Epidermal melanocyte (primary cell): Measurements from ENCODE around the gene HLA-E.
A peak's percentile ranks its signal among the peaks of the same experiment; 100 is the strongest.
"Not testable (repeated sequence)": the region's sequence is repeated elsewhere in the genome, so short reads cannot be mapped to it uniquely, and the experiment has no call there.

ENCODE experiments used
- DNase-seq: peaks from one replicate; pipeline ENCODE4 v3.0.0; 2011; ENCODE audit warnings: low spot score; ENCODE audit not compliant: insufficient read length

Gene HLA-E

DNA sequence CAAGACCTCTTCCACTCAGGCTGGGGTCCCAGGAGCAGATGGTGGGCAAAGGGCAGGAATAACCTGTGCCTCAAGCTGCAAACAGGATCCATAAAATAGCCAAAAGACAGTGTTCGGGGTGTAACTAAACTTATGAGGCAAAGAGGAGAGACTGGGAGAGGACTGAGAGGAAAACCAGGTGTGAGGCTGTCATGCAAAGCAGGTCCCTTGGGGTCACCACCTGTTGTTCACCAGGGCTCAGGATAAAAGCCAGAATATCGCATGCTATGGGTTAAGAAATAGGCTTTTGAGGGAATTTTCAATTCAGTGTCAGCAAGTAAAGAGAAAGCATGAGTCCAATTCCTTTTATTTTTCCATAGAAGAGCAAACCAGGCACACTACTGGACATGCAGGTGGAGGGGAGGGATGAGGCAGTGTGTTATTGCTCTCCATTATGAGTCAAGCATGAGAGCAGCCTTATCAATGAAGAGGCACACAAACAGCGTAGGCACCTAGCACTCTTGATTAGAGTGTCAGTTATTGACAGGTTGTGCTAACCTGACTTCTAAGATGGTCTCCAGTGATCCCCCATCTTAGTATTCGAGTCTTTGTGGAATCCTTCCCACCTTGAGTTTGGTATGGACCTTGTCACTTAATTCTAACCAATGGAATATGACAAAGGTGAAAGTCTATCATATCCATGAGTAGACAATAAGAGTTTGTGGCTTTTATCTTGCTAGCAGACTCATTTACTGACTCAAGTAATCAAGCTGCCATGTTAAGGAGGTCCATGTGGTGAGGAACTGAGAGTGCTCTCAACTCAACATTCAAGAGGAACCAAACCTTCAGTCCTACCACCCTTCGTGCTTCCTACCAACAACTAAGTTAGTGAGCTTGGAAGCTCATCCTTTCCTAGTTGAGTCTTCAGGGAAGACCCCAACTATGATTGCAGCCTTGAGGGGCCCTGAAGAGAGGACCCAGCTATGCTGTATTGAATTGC lies 18.8 kb downstream of the HLA-E start:
- DNase-seq, result no peak

DNA sequence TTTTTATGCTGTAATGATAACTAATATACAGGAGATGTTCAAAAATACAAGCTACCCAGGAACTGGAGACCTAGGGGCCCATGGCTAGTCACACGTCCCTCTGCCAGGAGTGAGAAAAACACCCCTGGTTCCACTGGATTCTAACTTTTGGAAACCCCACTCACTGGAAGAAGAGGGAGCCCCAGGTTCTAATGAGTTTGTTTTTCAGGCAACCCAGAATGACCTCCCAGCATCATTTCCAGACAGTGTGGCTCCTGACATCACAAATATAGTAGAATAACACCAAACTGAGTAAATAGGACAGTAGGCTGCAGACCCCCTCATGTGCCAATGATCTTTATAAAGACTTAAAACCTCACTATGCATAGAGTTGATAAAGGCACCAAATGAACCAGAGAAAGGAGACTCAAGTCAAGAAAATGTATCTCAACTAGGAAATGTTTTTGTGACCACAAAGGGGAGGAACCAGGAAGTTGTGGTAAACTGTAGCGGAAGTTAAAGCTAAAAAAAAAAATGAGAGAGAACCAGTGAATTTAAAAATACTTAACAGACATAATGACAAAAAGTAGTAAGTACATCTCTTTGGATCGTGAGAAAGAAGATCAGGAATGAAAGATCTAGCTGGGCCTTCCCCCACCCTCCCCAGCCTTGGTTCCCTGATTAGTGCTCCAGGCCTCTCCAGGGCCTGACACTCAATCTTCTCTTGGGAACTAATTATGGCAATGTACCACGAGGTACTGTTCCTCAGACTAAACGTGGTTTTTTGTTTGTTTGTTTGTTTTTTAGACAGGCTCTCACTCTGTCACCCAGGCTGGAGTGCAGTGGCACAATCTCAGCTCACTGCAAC lies 19.8 kb downstream of the HLA-E start:
- DNase-seq, result no peak

DNA sequence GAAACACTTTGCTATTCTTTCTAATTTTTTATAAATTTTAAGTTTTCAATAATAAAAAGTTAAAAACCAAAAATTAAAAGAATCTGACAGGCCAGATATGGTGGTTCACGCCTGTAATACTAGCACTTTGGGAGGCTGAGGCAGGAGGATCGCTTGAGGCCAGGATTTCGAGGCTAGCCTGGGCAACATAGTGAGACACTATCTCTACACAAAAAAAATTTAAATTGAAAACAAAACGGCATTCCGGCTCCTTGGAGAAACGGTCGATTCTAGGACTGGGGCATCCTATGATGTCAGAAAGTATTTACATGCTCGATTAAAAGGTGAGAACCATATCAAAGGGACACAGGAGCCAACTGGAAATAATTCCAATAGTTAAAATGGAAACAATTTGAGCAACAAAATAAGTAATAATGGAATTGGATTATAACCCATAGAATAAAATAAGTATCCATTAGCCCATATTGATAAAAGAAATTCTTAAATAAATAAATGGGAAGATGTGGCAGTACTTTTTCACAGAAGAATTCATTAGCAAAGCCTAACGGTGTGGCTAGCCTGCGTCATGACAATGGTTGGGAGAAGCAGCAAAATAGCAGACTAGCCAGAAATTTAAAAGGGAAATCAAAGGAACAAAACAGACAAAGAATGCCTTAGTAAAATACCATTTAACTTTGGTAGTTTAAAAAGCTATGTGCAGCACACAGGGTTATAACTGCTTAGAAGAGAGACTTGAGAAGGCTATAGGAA lies 21.3 kb downstream of the HLA-E start:
- DNase-seq, result no peak

DNA sequence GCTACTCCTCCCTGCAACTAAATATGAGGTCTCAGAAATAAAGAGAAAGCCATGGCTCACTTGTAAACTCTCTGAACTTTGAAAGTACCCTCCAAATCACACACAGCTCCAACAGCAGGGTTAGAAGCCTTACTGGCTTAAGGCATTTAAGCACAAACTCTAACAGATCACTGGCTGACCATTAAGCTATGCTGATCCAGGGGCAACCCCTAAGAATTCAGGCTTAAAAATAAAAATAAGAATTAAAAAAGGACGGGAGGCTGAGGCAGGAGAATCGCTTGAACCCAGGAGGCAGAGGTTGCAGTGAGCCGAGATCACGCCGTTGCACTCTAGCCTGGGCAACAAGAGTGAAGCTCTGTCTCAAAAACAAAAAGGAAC lies 21.8 kb downstream of the HLA-E start:
- DNase-seq, result no peak

DNA sequence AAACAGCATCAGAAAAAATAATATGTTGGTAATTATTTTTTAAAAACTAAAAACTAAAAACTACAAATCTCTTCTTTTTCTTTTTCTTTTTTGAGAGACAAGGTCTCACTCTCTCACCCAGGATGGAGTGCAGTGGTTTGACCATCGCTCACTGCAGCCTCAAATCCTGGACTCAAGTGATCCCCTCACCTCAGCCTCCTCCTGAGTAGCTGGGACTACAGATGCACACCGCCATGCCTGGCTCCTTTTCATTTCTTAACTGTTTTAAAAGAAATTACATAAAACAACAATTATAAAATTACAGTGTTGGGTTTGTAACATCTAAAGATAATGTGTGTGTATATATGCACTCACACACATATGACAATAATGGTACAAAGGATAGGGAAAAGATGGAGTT lies 24.1 kb downstream of the HLA-E start:
- no peak for DNase-seq

DNA sequence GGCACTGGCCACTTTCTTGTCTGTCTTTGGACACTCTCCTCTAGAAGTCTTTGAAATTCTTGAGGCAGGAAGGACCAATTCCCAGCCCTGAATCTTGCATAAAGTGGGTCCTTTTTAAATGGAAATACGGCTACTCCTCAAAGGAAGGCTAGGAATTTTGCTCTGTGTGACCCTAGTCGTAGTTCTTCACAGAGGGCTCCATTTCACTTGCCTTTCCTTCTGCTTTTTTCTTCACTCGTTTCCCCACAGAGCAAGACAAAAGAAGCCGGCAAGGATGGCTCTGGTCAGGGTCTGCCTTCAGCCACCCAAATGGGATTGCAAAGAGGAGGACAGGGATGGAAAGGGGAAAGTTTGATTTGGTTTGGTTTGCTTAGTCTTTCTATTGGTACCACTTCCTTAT lies 25.8 kb downstream of the HLA-E start:
- no peak for DNase-seq

DNA sequence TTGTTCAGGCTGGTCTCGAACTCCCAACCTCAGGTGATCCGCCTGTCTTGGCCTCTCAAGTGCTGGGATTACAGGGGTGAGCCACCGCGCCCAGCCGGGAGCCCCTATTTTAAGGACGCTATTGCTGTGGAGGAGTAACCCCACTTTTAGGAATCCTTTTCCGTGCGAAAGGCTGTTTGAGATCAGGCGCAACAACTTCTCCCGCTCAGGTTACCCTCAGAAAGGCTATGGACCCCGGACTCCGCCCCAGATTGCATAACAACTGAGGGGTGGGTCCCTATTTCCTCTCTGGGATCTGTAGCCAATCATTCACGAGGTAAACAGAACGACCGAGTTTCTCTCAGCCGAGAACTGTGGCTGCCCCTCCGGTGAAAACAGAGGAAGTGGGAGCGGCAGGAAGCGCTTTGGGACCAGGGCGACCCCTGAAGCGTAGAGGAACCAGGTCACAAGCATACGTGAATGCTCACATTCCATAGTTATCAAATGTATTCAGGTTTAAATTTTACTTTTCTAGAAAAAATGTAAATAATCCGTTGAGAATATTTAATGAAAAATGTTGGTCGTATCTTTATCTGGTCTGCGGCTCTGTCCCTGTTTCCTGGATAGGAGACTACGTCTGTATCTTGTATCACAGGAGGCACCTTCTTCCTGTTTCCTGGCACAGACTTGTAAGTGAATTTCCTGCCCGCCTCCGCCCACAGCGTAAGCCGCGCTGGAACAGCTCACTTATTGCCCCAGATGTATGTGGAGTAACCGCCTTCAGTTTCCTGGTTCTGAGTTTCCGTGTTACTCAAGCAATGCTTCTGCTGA lies 26.8 kb downstream of the HLA-E start:
- DNase-seq, result peak; percentile 89

DNA sequence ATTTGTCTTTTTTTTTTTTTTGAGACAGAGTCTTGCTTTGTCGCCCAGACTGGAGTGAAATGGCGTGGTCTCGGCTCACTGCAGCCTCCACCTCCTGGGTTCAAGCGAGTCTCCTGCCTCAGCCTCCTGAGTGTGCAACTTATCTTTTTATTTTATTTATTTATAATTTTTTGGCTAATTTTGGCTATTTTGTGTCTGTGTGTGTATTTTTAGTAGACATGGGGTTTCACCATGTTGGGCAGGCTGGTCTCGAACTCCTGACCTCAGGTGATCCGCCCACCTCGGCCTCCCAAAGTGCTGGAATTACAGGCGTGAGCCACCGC lies 27.4 kb downstream of the HLA-E start:
- DNase-seq, result not testable (repeated sequence)

DNA sequence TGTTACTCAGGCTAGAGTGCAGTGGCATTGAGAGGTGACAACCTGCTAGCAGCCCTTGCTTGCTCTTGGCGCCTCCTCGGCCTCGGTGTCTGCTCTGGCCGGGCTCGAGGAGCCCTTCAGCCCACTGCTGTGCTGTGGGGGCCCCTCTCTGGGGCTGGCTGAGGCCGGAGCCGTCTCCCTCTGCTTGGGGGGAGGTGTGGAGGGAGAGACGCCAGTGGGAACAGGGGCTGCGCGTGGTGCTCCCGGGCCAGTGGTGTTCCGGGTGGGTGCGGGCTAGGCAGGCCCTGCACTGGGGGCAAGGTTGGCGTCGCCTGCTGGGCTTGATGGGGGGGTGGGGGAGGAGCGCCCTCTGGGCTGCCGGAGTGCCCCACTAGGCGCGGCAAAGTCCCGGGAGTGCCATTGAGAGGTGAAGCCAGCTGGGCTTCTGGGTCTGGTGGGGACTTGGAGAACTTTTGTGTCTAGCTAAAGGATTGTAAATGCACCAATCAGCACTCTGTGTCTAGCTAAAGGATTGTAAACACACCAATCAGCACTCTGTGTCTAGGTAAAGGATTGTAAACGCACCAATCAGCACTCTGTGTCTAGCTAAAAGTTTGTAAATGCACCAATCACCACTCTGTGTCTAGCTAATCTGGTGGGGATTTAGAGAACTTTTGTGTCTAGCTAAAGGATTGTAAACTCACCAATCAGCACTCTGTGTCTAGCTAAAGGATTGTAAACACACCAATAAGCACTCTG lies 28.6 kb downstream of the HLA-E start:
- DNase-seq, result not testable (repeated sequence)

DNA sequence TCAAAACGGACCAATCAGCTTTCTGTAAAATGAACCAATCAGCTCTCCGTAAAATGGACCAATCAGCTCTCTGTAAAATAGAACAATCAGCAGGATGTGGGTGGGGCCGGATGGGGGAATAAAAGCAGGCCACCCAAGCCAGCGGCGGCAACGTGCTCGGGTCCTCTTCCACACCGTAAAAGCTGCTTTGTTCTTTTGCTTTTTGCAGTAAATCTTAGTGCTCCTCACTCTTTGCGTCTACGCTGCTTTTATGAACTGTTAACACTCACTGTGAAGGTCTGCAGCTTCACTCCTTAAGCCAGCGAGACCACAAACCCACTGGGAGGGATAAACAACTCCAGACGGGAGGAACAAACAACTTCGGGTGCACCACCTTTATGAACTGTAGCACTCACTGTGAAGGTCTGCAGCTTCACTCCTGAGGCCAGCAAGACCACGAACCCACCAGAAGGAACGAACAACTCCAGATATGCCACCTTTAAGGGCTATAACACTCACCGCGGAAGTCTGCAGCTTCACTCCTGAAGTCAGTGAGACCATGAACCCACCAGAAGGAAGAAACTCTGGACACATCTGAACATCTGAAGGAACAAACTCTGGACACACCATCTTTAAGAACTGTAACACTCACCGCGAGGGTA lies 29.3 kb downstream of the HLA-E start:
- not testable (repeated sequence) for DNase-seq

DNA sequence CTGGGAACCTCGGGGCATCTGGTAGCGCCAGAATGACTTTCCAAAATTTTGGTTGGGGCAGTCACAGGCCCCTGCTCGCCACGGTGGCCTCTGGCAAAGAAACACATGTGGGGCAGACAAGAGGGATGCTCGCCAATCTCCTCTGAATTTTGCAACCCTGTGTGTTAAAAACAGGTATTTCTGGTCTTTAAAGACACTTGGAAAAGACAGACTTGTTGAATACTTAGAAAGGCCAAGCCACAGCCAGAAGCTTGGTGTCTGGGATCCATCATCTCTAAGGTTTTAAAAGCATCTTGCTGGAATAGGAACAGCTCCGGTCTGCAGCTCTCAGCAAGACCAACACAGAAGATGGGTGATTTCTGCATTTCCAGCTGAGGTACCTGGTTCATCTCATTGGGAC lies 31.2 kb downstream of the HLA-E start:
- no peak for DNase-seq

DNA sequence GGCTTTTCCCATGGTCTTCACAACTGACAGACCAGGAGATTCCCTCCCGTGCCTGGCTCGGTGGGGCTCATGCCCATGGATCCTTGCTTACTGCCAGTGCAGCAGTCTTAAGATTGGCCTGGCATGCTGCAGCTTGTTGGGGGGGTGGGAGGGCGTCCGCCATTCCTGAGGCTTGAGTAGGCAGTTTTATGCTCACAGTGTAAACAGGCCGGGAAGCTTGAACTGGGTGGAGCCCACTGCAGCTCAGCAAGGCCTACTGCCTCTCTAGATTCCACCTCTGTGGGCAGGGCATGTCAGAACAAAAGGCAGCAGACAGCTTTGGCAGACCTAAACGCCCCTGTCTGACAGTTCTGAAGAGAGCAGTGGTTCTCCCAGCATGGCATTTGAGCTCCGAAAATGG lies 31.8 kb downstream of the HLA-E start:
- DNase-seq, result not testable (repeated sequence)

DNA sequence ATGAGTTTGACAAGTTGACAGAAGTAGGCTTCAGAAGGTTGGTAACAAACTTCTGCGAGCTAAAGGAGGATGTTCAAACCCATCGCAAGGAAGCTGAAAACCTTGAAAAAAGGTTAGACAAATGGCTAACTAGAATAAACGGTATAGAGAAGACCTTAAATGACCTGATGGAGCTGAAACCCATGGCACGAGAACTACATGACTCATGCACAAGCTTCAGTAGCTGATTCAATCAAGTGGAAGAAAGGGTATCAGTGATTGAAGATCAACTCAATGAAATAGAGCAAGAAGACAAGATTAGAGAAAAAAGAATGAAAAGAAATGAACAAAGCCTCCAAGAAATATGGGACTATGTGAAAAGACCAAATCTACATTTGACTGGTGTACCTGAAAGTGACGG lies 32.6 kb downstream of the HLA-E start:
- not testable (repeated sequence) for DNase-seq

DNA sequence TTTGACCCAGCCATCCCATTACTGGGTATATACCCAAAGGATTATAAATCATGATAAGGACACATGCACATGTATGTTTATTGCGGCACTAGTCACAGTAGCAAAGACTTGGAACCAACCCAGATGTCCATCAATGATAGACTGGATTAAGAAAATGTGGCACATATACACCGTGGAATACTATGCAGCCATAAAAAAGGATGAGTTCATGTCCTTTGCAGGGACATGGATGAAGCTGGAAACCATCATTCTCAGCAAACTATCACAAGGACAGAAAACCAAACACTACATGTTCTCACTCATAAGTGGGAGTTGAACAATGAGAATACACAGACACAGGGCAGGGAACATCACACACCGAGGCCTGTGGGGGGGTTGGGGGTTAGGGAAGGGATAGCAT lies 37.1 kb downstream of the HLA-E start:
- not testable (repeated sequence) for DNase-seq

DNA sequence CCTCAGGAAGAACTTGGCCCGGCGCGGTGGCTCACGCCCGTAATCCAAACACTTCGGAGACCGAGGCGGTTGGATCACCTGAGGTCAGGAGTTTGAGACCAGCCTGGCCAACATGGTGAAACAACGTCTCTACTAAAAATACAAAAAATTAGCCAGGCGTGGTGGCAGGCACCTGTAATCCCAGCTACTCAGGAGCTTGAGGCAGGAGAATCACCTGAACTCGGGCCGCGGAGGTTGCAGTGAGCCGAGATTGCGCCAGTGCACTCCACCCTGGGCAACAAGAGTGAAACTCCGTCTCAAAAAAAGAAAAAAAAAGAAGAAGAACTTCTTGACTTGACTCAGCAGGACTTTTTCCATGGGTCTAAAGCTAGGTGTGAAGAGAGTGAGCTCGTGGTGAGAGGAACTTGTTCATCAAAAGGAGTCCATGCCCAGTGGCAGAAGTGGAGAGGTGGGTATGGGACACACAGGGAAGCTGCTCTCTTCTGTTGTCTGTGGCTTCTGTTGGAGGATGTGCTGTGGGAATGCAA lies 40.1 kb downstream of the HLA-E start:
- DNase-seq, result not testable (repeated sequence)

DNA sequence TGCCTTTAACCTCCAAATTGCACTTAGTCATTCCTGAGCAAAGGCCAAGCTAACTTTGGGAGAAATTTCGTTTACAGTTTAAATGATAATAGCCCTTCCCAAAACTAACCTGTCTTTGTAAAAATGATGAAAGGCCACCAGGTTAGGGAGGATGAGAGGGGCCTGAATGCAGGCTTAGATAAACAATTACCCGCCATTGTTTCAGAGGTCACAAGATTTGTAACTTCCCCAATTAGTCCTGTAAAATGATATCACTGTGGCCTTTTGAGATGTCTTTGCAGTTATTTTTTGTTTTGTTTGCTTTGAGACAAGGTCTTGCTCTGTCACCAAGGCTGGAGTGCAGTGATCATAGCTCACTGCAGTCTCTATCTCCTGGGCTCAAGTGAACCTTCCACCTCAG lies 40.7 kb downstream of the HLA-E start:
- no peak for DNase-seq

DNA sequence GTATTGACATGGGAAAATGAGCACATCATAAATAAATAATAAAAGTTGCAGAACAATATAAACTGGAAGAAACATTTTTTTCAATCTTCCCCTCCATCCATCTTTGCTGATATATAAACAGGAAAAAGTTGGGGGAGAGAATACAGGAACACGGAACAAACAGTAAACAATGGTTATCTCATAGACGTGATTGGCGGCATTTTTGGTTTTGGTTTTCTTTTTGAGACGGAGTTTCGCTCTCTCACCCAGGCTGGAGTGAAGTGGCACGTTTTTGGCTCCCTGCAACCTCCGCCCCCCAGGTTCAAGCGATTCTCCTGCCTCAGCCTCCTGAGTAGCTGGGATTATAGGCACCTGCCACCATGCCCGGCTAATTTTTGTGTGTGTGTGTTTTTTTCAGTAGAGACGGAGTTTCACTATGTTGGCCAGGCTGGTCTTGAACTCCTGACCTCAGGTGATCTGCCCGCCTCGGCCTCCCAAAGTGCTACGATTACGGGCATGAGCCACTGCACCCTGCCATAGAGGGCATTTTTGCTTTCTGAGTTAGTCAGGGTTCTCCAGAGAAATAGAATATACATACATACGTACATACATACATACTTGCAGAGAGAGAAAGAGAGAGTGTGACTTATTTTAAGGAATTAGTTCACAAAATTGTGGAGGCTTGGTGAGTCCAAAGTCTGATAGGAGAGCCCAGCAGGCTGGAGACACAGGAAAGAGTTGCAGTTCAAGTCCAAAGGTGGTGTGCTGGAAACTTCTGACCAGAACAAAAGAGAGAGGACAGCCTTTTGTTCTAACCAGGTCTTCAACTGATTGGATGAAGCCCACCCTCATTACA lies 44.4 kb downstream of the HLA-E start:
- DNase-seq, result no peak

DNA sequence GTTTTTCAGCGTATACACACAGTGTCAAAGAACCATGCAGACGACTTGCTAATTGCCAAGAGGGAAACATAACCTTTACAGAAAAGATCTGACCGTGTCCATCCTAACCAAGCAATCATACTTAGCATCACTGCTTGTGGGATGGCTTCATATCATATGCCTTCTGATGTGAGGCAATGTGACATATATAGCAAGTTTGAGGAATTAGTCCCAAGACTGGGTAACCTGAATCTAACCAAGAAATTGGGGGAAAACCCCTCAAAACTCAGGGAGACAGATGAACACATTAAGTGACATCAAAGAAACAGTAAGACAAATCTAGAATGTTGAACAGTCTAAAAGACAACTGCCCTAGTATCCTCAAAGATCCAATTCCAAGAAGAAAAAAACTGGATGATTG lies 48.6 kb downstream of the HLA-E start:
- no peak for DNase-seq
